ENCODE data around the gene SDCCAG8. TPM values are rescaled to one million over a fixed set of nuclear protein-coding genes. Genes with fewer than 3 reads are reported as not detected.

Gene SDCCAG8
- total and polyA plus RNA-seq, 2 experiments from 2014 or later = 28.0 to 66.7 TPM

DNA sequence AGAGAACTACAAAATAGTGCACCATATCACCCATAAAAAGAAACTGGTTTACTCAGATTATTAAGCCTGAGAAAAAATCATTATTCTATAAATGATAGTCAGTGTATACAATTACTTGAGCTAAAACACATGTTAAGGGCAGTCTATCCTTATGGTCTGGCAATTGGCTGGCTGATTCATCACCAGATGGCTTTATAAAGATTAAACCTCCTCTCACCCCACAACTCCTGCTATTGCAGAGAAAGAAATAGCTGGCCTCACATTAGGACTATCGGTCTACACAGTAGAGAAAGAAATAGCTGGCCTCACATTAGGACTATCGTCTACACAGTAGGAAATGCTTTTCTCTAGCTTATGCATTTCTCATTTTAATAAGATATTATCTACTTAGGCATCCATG is 21.9 kb upstream of the SDCCAG8 start:
- Histone ChIP-seq H3K4me2 (no peak overlapping the region), H3K4me3 (no peak overlapping the region), H3K4me1 (ENCODE audit: insufficient read depth) (peaks cover 21% of the 10 kb centered on the region), H3K9me2 (ENCODE audit: insufficient read depth) (no peaks in the 10 kb centered on the region), H3K79me2 (replicated peaks; ENCODE audit: insufficient read depth) (peaks cover 100% of the 10 kb centered on the region), H2AFZ (no peak overlapping the region), H3K27ac (ENCODE audit: low read depth) (no peak overlapping the region), H3K36me3 (ENCODE audit: insufficient read depth) (peaks cover 13% of the 10 kb centered on the region), H3K27me3 (ENCODE audit: insufficient read depth) (no peaks in the 10 kb centered on the region), H3F3A (replicated peaks; ENCODE audit: low read depth) (no peaks in the 10 kb centered on the region), H4K20me1 (replicated peaks; ENCODE audit: insufficient read depth) (peaks cover 24% of the 10 kb centered on the region)
- H3K4me1 Mint-ChIP-seq = peaks cover 14% of the 10 kb centered on the region; the same call in 2 of the 3 replicates
- no peaks in the 10 kb centered on the region for H3K27me3 Mint-ChIP-seq (ENCODE audit: insufficient read depth, low read depth, poor library complexity)
- DNase-seq (ENCODE audit: low spot score) (no peak), ATAC-seq (no peak)
- TF ChIP-seq CTCF (conservative IDR thresholded peaks at IDR 0.05; ENCODE audit: low read depth in 2 of 2) = no peak
- TF ChIP-seq EZH2phosphoT487 (IDR thresholded peaks at IDR 0.05; ENCODE audit: unreplicated experiment) = no peak
- TF ChIP-seq JUNB (IDR thresholded peaks at IDR 0.05; ENCODE audit: unreplicated experiment) = no peak
- TF ChIP-seq STAT1 (IDR thresholded peaks at IDR 0.05; ENCODE audit: unreplicated experiment) = no peak
- no peak for TF ChIP-seq EZH2 (IDR thresholded peaks at IDR 0.05; ENCODE audit: low read depth, unreplicated experiment)
- TF ChIP-seq ETS1 (IDR thresholded peaks at IDR 0.05) = no peak
- H3K36me3 Mint-ChIP-seq (ENCODE audit: low read depth) = peaks cover 54% of the 10 kb centered on the region
- no peak overlapping the region for H3K27ac Mint-ChIP-seq
- H3K9me3 Mint-ChIP-seq = peaks cover 30% of the 10 kb centered on the region
- H3K4me3 Mint-ChIP-seq = no peak overlapping the region

DNA sequence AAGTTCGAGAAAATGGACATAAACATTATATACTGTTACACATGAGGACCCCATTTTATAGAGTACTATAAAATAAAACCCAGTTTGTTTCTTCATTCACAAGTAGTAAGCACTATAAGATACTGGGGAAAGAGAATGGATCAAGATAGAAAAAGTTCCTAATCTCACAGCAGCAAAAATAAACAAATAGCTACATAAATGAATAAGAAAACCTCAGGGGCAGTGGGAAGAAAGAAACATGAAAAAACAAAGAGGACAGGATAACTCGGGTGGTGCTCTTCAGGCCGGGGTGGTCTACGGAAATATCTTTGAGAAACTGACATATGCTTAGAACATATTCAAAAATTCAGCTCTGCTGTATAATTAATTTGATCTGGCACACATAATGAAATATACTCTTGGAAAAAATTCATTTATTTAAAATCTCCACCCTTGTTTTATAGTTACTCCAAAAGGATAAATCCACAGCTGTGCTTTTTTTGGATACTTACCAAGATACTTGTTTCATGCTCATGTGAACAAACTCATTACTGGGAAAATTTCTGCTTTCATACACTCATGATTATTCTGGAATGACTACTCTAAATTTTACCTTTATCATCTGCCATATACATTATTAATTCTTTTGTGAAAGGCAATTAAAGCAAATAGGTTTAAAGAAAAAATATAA is 20.7 kb upstream of the SDCCAG8 start:
- DNase-seq (ENCODE audit: low spot score) (no peak), ATAC-seq (no peak)
- peaks cover 100% of the 10 kb centered on the region for H3K79me2 ChIP-seq (replicated peaks; ENCODE audit: insufficient read depth)
- H3K4me1 ChIP-seq (ENCODE audit: insufficient read depth) = peaks cover 21% of the 10 kb centered on the region
- H3K9me3 Mint-ChIP-seq = peaks cover 25% of the 10 kb centered on the region
- no peak overlapping the region for H3K27ac ChIP-seq (ENCODE audit: low read depth)
- H2AFZ ChIP-seq = no peak overlapping the region
- no peaks in the 10 kb centered on the region for H3K27me3 ChIP-seq (ENCODE audit: insufficient read depth)
- H3K4me3 ChIP-seq = no peak overlapping the region
- H4K20me1 ChIP-seq (replicated peaks; ENCODE audit: insufficient read depth) = peaks cover 33% of the 10 kb centered on the region
- H3K27ac Mint-ChIP-seq = no peak overlapping the region
- peak overlapping the region; percentile 33; the same call in 1 of the 2 replicates for H3K4me2 ChIP-seq
- H3K4me3 Mint-ChIP-seq = no peak overlapping the region
- H3K36me3 ChIP-seq (ENCODE audit: insufficient read depth) = peaks cover 9% of the 10 kb centered on the region; the same call in 1 of the 2 replicates
- H3K4me1 Mint-ChIP-seq = peaks cover 14% of the 10 kb centered on the region; the same call in 2 of the 3 replicates
- peaks cover 45% of the 10 kb centered on the region for H3K36me3 Mint-ChIP-seq (ENCODE audit: low read depth)
- H3F3A ChIP-seq (replicated peaks; ENCODE audit: low read depth) = no peaks in the 10 kb centered on the region
- H3K27me3 Mint-ChIP-seq (ENCODE audit: insufficient read depth, low read depth, poor library complexity) = no peaks in the 10 kb centered on the region
- H3K9me2 ChIP-seq (ENCODE audit: insufficient read depth) = no peaks in the 10 kb centered on the region
- TF ChIP-seq, protein P1, sequence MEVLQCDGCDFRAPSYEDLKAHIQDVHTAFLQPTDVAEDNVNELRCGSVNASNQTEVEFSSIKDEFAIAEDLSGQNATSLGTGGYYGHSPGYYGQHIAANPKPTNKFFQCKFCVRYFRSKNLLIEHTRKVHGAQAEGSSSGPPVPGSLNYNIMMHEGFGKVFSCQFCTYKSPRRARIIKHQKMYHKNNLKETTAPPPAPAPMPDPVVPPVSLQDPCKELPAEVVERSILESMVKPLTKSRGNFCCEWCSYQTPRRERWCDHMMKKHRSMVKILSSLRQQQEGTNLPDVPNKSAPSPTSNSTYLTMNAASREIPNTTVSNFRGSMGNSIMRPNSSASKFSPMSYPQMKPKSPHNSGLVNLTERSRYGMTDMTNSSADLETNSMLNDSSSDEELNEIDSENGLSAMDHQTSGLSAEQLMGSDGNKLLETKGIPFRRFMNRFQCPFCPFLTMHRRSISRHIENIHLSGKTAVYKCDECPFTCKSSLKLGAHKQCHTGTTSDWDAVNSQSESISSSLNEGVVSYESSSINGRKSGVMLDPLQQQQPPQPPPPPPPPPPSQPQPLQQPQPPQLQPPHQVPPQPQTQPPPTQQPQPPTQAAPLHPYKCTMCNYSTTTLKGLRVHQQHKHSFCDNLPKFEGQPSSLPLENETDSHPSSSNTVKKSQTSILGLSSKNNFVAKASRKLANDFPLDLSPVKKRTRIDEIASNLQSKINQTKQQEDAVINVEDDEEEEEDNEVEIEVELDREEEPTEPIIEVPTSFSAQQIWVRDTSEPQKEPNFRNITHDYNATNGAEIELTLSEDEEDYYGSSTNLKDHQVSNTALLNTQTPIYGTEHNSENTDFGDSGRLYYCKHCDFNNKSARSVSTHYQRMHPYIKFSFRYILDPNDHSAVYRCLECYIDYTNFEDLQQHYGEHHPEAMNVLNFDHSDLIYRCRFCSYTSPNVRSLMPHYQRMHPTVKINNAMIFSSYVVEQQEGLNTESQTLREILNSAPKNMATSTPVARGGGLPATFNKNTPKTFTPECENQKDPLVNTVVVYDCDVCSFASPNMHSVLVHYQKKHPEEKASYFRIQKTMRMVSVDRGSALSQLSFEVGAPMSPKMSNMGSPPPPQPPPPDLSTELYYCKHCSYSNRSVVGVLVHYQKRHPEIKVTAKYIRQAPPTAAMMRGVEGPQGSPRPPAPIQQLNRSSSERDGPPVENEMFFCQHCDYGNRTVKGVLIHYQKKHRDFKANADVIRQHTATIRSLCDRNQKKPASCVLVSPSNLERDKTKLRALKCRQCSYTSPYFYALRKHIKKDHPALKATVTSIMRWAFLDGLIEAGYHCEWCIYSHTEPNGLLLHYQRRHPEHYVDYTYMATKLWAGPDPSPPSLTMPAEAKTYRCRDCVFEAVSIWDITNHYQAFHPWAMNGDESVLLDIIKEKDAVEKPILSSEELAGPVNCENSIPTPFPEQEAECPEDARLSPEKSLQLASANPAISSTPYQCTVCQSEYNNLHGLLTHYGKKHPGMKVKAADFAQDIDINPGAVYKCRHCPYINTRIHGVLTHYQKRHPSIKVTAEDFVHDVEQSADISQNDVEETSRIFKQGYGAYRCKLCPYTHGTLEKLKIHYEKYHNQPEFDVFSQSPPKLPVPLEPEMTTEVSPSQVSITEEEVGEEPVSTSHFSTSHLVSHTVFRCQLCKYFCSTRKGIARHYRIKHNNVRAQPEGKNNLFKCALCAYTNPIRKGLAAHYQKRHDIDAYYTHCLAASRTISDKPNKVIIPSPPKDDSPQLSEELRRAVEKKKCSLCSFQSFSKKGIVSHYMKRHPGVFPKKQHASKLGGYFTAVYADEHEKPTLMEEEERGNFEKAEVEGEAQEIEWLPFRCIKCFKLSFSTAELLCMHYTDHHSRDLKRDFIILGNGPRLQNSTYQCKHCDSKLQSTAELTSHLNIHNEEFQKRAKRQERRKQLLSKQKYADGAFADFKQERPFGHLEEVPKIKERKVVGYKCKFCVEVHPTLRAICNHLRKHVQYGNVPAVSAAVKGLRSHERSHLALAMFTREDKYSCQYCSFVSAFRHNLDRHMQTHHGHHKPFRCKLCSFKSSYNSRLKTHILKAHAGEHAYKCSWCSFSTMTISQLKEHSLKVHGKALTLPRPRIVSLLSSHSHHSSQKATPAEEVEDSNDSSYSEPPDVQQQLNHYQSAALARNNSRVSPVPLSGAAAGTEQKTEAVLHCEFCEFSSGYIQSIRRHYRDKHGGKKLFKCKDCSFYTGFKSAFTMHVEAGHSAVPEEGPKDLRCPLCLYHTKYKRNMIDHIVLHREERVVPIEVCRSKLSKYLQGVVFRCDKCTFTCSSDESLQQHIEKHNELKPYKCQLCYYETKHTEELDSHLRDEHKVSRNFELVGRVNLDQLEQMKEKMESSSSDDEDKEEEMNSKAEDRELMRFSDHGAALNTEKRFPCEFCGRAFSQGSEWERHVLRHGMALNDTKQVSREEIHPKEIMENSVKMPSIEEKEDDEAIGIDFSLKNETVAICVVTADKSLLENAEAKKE (CRISPR knock-in tag; IDR thresholded peaks at IDR 0.05) = no peak
- TF ChIP-seq EZH2 (IDR thresholded peaks at IDR 0.05; ENCODE audit: low read depth, unreplicated experiment) (no peak), POLR2AphosphoS5 (IDR thresholded peaks at IDR 0.05; ENCODE audit: low read depth) (no peak), CTCF (conservative IDR thresholded peaks at IDR 0.05; ENCODE audit: low read depth in 2 of 2) (no peak), ZNF114 (CRISPR knock-in tag; IDR thresholded peaks at IDR 0.05) (no peak), STAT1 (IDR thresholded peaks at IDR 0.05; ENCODE audit: unreplicated experiment) (no peak), JUNB (IDR thresholded peaks at IDR 0.05; ENCODE audit: unreplicated experiment) (no peak)

Data from GM23338 (cell line).